ENCODE measurements around the gene TBX19.

TBX19 gene

DNA sequence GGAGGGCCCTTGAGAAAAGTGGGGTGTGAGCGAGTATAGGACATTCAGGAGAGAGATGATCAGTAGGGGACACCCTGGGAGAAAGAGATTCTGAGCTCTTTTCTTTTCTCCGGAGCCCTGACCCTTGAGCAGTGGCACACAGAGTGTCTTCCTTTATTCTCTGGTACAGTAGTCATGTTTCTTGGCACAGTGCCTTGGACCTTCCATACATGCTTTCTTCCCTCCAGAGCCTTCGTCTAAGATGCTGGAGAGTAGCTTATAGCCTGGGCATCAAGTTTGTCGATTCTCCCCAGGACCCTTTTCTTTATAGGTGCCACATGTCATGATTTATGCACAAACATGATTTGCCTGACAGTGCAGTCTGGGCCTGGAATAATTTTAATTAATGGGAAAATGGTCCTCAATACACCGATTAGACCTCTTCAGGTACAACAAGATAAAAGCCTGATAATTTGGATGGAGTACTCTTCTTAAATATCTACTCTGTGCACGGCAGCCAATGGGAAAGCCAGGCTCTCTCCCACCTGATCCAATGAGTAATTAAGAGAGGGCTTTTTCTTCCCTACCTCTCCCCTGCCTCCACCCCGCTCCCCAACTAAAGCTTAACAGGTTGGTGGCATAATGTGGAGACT lies at the start of gene TBX19:
TSS of gene TBX19 (plus strand) at position 582 of the 632 bp plus-strand sequence. CDS start 214 bp downstream, outside the sequence.
- DNase-seq, result no peak

DNA sequence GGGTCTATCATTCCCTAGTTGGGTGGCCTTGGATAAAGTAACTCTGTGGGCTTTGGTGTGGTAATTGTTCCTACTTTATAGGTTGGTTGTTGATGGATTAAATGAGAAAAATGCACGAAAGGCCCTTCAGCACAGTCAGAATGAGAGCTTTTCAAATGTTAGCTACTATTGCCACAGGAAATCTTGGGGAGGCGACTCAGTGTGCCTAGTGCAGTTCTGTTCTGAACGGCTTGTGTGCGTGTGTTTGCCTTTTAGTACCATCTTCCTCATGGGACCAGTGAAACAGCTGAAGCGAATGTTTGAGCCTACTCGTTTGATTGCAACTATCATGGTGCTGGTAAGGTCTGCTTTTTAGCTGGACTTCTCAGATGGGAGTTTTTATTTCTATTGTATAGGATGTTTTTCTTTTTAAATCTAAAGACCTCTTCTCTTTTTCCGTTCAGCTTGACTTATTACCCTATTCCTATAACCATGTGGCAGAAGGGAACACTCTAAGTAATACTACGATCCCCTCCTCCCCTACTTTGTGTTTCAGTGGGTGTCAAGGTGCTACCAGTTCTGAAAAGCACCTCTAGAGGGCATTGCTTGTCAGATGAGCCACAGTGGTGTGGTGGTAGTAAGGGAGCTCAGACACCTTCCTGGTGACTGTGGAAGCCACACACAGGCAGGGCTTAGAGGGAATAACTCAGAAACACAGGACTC lies 45.7 kb upstream of the TBX19 start:
- peak; percentile 65 for DNase-seq

DNA sequence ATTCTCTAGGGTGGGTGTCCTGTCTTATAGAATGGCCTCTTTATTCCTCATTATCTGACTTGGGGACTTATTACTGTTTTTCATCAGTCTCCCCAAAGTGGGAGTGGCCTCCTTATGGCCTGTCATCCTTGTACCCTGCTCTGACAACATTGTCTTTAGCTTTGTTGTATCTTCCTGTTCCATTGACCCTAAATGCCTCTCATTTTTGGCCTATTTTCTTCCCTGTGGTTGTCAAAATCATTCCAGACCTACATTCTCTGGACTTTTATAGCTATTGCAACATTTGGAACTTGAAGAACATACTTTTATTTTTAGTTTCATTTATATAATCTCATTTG lies 45.2 kb upstream of the TBX19 start:
- no peak for DNase-seq

- DNase-seq, result no peak
Measured at GRCh38 chr1:168235937-168236336, 44.7 kb upstream of the TBX19 start.

- DNase-seq, result peak; percentile 77
Measured at GRCh38 chr1:168236836-168237611, 43.7 kb upstream of the TBX19 start.

GRCh38 chr1:168243198-168243597 lies 37.5 kb upstream of the TBX19 start:
- DNase-seq, result no peak

- no peak for DNase-seq
Measured at GRCh38 chr1:168243636-168244212, 37.0 kb upstream of the TBX19 start.

DNA sequence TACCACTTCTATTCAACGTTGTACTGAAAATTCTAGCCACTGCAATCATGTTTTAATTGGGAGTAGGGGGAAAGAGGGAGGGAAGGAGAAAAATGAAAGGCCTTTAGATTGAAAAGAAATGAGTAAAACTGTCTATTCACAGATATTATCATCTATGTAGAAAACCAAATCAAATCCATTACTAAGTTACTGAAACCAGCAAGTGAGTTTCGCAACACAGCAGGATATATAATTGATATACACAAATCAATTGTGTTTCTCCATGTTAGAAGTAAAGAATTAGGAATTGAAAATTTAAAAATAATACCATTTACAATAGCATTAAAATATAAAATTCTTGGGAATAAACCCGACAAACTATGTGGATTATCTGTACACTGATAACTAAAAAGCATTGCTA lies 35.6 kb upstream of the TBX19 start:
- no peak for DNase-seq

DNA sequence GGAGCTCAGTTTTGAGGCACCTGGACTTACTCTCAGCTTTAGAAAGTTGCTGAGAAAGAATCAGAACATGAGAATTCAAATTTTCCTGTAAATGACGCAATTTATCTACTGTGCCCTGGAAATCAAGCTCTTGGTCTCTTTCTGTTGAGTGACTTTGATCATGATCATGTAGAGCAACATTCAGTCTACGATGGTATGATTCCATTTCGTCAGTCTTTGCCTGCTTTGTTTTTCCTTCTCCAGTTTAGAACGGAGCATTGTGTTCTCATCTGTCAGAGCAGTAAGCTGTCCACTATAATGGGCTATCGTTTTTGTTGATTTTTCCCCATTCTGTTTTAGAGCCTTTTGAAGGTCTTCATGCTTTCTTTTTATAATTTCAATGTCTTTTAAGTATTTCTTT lies 34.2 kb upstream of the TBX19 start:
- no peak for DNase-seq

DNA sequence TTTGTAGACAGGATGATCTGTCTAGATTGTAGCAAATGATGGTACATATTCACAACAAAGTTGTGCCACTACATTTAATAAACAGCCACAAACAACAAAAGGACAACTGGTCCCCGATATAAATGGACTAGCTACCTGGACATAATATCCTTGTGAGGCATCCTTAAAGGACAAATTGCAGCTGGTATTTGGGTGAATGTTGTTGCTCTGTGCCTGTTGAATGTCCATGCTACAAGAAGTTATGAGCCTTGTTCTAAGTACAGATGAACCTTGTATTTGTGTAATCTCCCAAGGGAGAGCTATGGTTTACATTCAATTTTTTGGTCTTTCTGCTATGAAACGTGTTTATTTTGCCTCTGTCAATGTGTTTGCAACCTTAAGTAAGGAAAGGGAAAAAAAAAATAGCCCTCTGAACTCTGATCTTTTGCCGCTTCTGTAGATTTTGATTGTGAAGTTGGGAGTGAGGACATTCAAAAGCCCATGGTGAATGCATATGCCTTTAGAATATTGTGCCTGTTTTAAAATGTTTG lies 28.4 kb upstream of the TBX19 start:
- DNase-seq, result no peak

DNA sequence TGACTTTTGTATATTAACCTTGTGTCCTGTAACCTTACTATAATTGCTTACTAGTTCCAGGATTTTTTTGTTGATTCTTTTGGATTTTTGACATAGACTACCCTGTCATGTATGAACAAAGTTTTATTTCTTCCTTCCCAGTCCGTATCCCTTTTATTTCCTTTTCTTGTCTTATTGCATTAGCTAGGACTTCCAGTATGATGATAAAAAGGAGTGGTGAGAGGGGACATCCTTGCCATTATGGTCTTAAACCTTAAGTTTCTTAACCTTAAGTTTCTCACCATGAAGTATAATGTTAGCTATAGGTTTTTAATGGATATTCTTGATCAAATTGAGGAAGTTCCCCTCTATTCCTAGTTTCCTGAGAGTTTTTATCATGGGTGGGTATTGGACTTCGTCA lies 24.5 kb upstream of the TBX19 start:
- no peak for DNase-seq

DNA sequence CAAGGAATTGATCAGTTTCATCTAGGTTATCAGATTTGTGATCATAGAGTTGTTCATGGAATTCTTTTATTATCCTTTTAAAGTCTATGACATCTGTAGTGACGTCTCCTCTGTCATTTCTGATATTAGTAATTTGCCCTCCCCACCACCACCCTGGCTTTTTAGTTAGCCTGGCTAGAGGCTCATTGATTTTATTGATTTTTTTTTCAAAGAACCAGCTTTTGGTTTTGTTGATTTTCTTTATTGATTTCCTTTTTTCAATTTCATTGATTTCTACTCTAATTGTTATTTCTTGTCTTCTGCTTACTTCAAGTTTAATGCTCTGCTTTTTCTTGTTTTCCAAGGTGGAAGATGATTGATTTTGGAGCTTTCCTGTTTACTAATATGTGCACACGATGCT lies 23.3 kb upstream of the TBX19 start:
- DNase-seq, result no peak

GRCh38 chr1:168259567-168259966 lies 21.1 kb upstream of the TBX19 start:
- no peak for DNase-seq

DNA sequence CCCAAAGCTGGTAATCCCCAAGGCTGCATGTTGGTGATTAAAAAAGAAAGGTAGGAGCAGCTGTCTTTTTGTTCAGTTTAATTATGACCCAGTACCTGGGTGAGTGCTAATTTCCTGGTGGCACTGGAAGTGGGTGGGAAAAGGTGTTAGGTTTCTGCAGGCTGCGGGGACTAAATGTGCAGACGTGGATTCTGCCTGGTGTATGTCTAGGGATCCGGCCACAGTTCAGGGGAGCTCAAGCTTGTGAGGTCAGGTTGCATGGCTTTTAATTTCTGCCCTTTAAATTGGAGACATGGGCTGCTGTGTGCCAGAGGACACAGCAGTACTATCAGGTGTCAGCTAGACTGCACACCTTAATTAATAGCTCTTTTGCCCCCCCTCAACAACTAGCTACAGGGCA lies 20.3 kb upstream of the TBX19 start:
- no peak for DNase-seq

GRCh38 chr1:168261390-168261789 lies 19.3 kb upstream of the TBX19 start:
- DNase-seq, result no peak

DNA sequence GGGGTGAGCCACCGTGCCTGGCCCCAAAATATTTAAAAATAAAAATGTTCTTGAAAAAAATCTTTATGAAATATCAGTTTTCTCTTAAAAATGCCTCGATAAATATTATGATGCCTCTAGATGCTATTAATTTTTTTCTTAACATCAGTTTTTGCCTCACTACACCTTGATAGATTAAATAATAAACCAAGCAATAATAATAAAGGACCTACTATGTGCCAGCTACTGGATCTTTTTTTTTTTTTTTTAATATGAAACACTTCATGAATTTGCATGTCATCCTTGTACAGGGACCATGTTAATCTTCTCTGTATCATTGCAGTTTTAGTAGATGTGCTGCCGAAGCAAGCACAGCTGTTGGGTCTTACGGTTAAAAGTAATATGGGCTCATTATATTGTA lies 17.5 kb upstream of the TBX19 start:
- DNase-seq, result no peak

DNA sequence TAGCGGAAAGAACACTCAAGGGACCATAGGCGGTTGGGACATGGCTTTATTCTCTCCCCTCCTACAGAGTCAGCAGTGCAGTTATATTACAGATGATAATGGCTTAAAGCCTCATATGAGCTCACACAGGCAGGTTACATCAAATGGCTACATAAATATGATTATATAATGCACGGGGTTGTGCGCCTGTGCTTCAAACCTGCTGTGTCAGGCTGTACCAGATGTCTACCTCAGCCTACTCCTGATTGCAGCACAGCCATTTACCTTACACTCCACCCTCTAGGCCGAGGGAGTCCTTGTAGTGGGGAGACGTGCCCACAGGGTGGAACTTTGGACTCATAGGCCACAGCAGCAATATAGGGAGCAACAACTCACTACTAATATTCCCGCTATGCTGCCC lies 16.4 kb upstream of the TBX19 start:
- no peak for DNase-seq

- no peak for DNase-seq
Measured at GRCh38 chr1:168265596-168265995, 15.1 kb upstream of the TBX19 start.

DNA sequence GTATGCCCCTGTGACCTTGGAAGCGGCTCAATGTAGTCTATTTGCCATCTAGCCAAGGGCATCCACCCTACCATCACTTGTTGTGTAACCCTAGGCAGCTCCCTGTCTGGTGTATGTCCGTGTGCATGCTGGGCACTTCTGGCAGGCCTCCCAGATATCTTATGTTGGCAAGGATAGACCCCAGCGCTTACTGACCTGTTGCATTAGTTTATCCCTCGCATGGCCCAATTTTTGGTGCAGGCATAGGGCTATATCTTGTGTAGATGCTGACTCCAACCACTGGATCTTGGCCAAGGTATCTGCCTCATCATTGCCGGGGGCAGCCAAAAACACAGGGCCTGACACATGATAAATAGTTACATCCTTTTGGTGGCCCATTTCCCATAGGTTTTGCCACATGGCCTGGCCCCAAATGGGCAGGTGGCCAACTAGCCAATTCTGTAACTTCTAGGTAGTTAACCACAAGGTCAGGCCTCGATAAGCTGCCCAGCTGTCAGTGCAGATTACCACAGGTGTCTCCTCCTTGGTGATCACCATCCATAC lies 14.0 kb upstream of the TBX19 start:
- DNase-seq, result no peak

- DNase-seq, result no peak
Measured at GRCh38 chr1:168271636-168272035, 9.0 kb upstream of the TBX19 start.

DNA sequence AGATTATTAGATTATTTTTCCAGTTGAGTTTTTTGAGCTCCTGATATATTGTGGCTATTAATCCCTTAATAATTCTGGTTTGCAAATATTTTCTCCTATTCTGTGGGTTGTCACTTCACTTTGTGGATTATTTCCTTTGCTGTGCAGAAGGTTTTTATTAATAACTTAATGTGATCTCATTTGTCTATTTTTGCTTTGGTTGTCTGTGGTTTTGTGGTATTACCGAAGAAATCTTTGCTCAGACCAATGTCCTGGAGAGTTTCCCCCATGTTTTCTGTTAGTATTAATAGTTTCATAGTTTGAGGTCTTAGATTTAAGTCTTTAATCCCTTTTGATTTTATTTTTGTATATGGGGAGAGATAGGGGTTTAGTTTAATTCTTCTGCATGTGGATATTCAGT lies 7.1 kb upstream of the TBX19 start:
- DNase-seq, result no peak

GRCh38 chr1:168279253-168279652 lies 1.4 kb upstream of the TBX19 start:
- no peak for DNase-seq

- DNase-seq, result no peak
Measured at GRCh38 chr1:168281603-168282325, 1.1 kb downstream of the TBX19 start.
